ENCODE results near the gene PRKG1.

- TF ChIP-seq EZH2 (IDR thresholded peaks at IDR 0.05; ENCODE audit: insufficient read depth, poor library complexity, severe bottlenecking) (no peak), EZH2phosphoT487 (IDR thresholded peaks at IDR 0.05; ENCODE audit: insufficient read depth, low read depth) (no peak)
These were observed 555.8 kb downstream of the PRKG1 start for GRCh38 chr10:51629934-51630639.

All from GM23248 (cell line).